GM19043 (cell line): ENCODE measurements around the gene PIK3AP1.

Source experiments
- ATAC-seq: cut with Tn5 transposase; IDR thresholded peaks from one replicate; pipeline ENCODE4 v1.9.1; 2021; ENCODE audit warnings: low read depth; ENCODE audit not compliant: unreplicated experiment

PIK3AP1 gene

GRCh38 chr10:96619796-96620773 lies 100.2 kb downstream of the PIK3AP1 start:
- no peak for ATAC-seq

GRCh38 chr10:96619120-96619519 lies 101.2 kb downstream of the PIK3AP1 start:
- ATAC-seq: no peak

GRCh38 chr10:96618653-96619052 lies 101.7 kb downstream of the PIK3AP1 start:
- ATAC-seq: no peak

GRCh38 chr10:96616961-96617360 lies 103.4 kb downstream of the PIK3AP1 start:
- no peak for ATAC-seq

GRCh38 chr10:96614515-96614914 lies 105.8 kb downstream of the PIK3AP1 start:
- no peak for ATAC-seq

- ATAC-seq: no peak
These were observed 106.7 kb downstream of the PIK3AP1 start for GRCh38 chr10:96613576-96613975.

GRCh38 chr10:96612055-96612830 lies 108.1 kb downstream of the PIK3AP1 start:
- ATAC-seq: no peak

GRCh38 chr10:96610817-96611216 lies 109.5 kb downstream of the PIK3AP1 start:
- ATAC-seq: no peak

GRCh38 chr10:96609510-96609909 lies 110.8 kb downstream of the PIK3AP1 start:
- ATAC-seq: no peak

- ATAC-seq: no peak
These were observed 111.5 kb downstream of the PIK3AP1 start for GRCh38 chr10:96608805-96609204.

GRCh38 chr10:96608262-96608661 lies 112.1 kb downstream of the PIK3AP1 start:
- no peak for ATAC-seq

- ATAC-seq: no peak
These were observed 113.4 kb downstream of the PIK3AP1 start for GRCh38 chr10:96606946-96607345.

GRCh38 chr10:96606216-96606615 lies 114.1 kb downstream of the PIK3AP1 start:
- ATAC-seq: no peak

- ATAC-seq: no peak
These were observed 120.0 kb downstream of the PIK3AP1 start for GRCh38 chr10:96600337-96600736.

- ATAC-seq: no peak
These were observed 121.5 kb downstream of the PIK3AP1 start for GRCh38 chr10:96598846-96599245.

GRCh38 chr10:96596422-96597407 lies 123.6 kb downstream of the PIK3AP1 start:
- no peak for ATAC-seq

GRCh38 chr10:96595741-96596140 lies 124.6 kb downstream of the PIK3AP1 start:
- no peak for ATAC-seq

GRCh38 chr10:96591946-96592345 lies 128.4 kb downstream of the PIK3AP1 start:
- ATAC-seq: no peak

GRCh38 chr10:96588616-96589419 lies 131.5 kb downstream of the PIK3AP1 start:
- ATAC-seq: no peak
